Ovary (tissue), 9 donors: ENCODE measurements around the gene ADGB. TPM values are rescaled to one million over a fixed set of nuclear protein-coding genes. Genes with fewer than 3 reads are reported as not detected.
A peak's percentile ranks its signal among the peaks of the same experiment; 100 is the strongest.
"Not testable (repeated sequence)": the region's sequence is repeated elsewhere in the genome, so short reads cannot be mapped to it uniquely, and the experiment has no call there.

Experiments
- DNase-seq, 5 donors: peaks; one replicate each; pipeline ENCODE4 v3.0.0-alpha.2; 2019 to 2020
- H3K27ac ChIP-seq, 2 donors: fragments of 200-600 bp; one replicate each; pipeline versions ENCODE4 v1.5.1 to v1.8.0; 2019 to 2022
- H3K27me3 ChIP-seq: fragments of 200-600 bp; one replicate; pipeline ENCODE4 v1.8.0; 2022
- H3K36me3 ChIP-seq: fragments of 200-600 bp; sonication (generic); one replicate; pipeline ENCODE4 v1.5.1; 2019
- H3K4me1 ChIP-seq: one replicate; pipeline ENCODE4 v1.8.1; 2013; ENCODE audit warnings: mild to moderate bottlenecking, moderate library complexity; ENCODE audit not compliant: insufficient read depth
- H3K4me3 ChIP-seq: fragments of 200-600 bp; sonication (generic); one replicate; pipeline ENCODE4 v1.5.1; 2017
- H3K9me3 ChIP-seq, 2 donors: fragments of 200-600 bp in 1 of 2; sonication (generic) in 1 of 2; one replicate each; pipeline versions ENCODE4 v1.5.1 to v1.8.1; 2013 to 2019; ENCODE audit warnings: mild to moderate bottlenecking in 1 of 2, moderate library complexity in 1 of 2
- CTCF ChIP-seq, 3 donors: fragments of 450-650 bp in 2 of 3; fragments of 200-600 bp in 1 of 3; IDR thresholded peaks; one replicate each; pipeline versions ENCODE4 v1.5.1 to v1.8.0; 2016 to 2022; ENCODE audit warnings: antibody characterized with exemption in 3 of 3, mild to moderate bottlenecking in 1 of 3
- EP300 ChIP-seq: sonication (generic); formaldehyde crosslinking; IDR thresholded peaks from one replicate; pipeline ENCODE4 v1.6.1; 2017; ENCODE audit warnings: antibody characterized with exemption
- POLR2A ChIP-seq: fragments of 450-650 bp; IDR thresholded peaks from one replicate; pipeline ENCODE4 v1.6.1; 2017; ENCODE audit warnings: antibody characterized with exemption, mild to moderate bottlenecking, moderate library complexity
- WGBS, 3 donors: extraction: QIAGEN DNeasy Blood & Tissue Kit in 1 of 3; methylation state at CpG; one replicate each; pipeline versions ENCODE4 v1.1.5 to v1.1.7; 2013 to 2017; 5-methylcytosine and 5-hydroxymethylcytosine counted together
- intact Hi-C, 4 donors: fragments of 100-400 bp; cut with DNase I; formaldehyde crosslinking; loops; one replicate each; pipeline versions ENCODE4 v1.11.0 to v1.15.1; 2022 to 2023
- polyA plus RNA-seq, 2 donors: library from polyadenylated mRNA; stranded (reverse); fragments of 200-250 nt in 1 of 2; fragments of 350-450 nt in 1 of 2; fragmentation: Illumina TruSeq in 1 of 2; extraction: RNeasy Lipid Tissue Mini Kit (QIAGEN cat#74804) in 1 of 2; gene quantifications; one replicate each; pipeline ENCODE4 v1.2.3, GENCODE V29; 2013 to 2014
- total RNA-seq, 7 donors: library from RNA; depleted of rRNA in 2 of 7; stranded (reverse); fragments of >200 nt in 2 of 7; fragmentation: NEBNext Ultra II Directional in 3 of 7; extraction: Animal tissue kit (Norgen Biotek cat#: 25700) in 3 of 7; gene quantifications; one replicate each; pipeline versions ENCODE4 v1.1.0 to v1.2.4, GENCODE V29; 2016 to 2023
- donor health status: DM: no; HTN: no; CAD: no; lungs with moderate emphysema.
- donor health status: DM: no; HTN: no; CAD: no.
- donor health status: Bipolar disorder and iron deficiency.
- donor health status: DM: yes; HTN: yes; CAD: no.
- donor health status: DM: no; HTN: no; CAD: no.
- donor health status: DM: yes; HTN: yes; CAD: no.

ADGB gene
- total and polyA plus RNA-seq, 9 donors = 0.60 to 16.5 (median 0.72) TPM; not detected in 4

DNA sequence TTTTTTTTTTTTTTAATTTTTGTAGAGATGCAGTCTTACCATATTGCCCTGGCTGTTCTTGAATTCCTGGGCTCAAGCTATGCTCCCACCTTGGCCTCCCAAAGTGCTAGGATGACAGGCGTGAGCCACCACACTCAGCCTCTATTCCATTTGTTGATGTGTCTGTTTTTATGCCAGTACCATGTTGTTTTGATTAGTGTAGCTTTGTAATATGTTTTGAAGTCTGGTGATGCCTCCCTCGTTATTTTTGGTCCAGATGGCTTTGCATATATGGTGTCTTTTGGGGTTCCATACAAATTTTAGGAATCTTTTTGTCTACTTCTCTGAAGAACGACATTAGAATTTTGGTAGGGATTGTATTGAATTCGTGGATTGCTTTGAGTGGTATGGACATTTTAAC is 193.2 kb downstream of the ADGB start:
- no peak for TF ChIP-seq POLR2A
- TF ChIP-seq EP300 = no peak
- no peak for TF ChIP-seq CTCF (IDR thresholded peaks at IDR 0.05)
- H3K4me3 ChIP-seq = no peak overlapping the region
- no peak overlapping the region for H3K27ac ChIP-seq
- no peak for DNase-seq
- H3K4me1 ChIP-seq = no peaks in the 10 kb centered on the region
- intact Hi-C loops = no loop called here
- H3K36me3 ChIP-seq = no peaks in the 10 kb centered on the region
- H3K9me3 ChIP-seq = no peaks in the 10 kb centered on the region
- no peaks in the 10 kb centered on the region for H3K27me3 ChIP-seq
- WGBS, 3 donors = 66 to 77% (median 76%) methylated on average over 4 of the region's 4 CpGs

DNA sequence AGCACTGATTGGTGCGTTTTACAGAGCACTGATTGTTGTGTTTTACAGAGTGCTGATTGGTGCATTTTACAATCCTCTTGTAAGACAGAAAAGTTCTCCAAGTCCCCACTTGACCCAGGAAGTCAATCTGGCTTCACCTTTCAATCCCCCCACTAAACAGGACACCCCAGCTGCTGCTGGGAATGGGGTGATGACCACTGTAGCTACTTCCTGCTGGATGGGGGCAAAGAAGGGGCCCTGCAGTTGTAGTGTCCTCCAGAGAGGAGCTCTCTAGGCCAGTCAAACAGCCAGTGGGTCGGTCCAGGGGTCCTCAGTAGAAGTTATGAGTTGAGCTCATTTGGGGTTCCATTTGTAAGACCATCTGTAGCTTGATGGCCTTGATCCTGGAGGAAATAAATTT is 194.4 kb downstream of the ADGB start:
- H3K36me3 ChIP-seq, H3K4me3 ChIP-seq, H3K27ac ChIP-seq, DNase-seq, intact Hi-C loops, H3K27me3 ChIP-seq, H3K4me1 ChIP-seq, H3K9me3 ChIP-seq: not testable (repeated sequence)
- WGBS, 3 donors = 42 to 80% (median 64%) methylated on average over 2 of the region's 2 CpGs

DNA sequence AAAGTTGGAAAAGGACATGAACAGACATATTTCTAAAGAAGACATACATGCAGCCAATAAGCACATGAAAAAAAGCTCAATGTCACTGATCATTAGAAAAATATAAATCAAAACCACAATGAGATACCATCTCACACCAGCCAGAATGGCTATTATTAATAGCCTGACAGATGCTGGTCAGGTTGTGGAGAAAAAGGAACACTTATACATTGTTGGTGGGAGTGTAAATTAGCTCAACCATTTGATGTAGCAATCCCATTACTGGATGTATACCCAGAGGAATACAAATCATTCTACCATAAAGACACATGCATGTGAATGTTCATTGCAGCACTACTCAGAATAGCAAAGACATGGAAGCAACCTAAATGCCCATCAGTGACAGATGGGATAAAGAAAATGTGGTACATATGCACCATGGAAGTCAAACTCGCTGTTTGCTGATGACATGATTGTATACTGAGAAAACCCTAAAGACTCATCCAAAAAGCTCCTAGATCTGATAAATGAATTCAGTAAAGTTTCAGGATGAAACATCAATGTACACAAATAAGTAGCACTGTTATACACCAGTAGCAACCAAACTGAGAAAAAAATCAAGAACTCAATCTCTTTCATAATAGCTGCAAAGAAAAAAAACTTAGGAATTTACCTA is 196.8 kb downstream of the ADGB start:
- 82 to 88% (median 87%) methylated on average over 1 of the region's 1 CpG for WGBS, 3 donors
- intact Hi-C loops = no loop called here
- TF ChIP-seq POLR2A (no peak), EP300 (no peak), CTCF (IDR thresholded peaks at IDR 0.05) (no peak)

DNA sequence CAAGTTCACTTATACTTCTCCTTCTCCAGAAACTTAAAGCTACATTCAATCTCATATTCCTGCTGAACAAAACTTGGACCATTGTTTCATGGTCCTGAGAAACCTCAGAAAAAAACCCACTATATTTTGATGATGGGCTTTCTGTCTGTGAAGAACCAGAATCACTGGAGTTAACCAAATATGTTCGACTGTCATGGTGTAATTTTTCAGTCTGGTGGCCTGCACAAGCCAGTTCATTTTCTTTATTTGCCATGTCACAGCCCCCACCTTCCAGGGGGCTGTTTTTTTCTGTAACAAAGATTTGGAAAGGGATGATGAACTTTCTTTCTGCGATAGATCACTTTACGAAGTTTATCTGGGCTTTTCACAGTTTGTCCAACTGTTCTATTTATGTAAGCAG is 204.4 kb downstream of the ADGB start:
- intact Hi-C loops, H3K4me1 ChIP-seq, H3K27ac ChIP-seq, H3K4me3 ChIP-seq, H3K27me3 ChIP-seq, H3K9me3 ChIP-seq, H3K36me3 ChIP-seq, DNase-seq: not testable (repeated sequence)
- WGBS, 3 donors = 50 to 74% (median 62%) methylated on average over 3 of the region's 3 CpGs

More for the DNA sequence above, 196.8 kb downstream of the ADGB start:
- Histone ChIP-seq H3K9me3 (no peaks in the 10 kb centered on the region), H3K27ac (no peak overlapping the region), H3K27me3 (no peaks in the 10 kb centered on the region), H3K4me3 (no peak overlapping the region), H3K4me1 (no peaks in the 10 kb centered on the region), H3K36me3 (no peaks in the 10 kb centered on the region)
- no peak for DNase-seq

DNA sequence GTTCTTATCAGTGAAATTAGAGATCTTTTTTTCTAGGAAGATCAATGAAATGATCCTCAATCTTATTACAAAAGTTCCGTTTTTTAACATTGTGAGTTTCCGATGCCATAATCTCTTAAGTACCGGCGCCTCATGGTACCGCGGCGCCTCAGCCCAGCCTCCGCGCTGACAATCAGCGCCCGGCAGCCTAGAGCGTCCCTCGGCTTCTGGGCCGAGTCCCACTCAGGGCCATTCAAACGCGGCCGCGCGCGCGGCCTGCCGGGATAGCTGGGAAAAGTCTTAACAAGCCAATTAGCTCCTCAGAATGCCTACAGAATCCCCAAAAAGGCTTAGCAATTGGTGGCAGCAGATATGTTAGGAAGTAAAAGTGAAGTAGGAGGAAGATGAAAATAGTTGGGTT is 204.8 kb downstream of the ADGB start:
- intact Hi-C loops = no loop called here
- Histone ChIP-seq H3K4me3 (no peak overlapping the region), H3K36me3 (no peaks in the 10 kb centered on the region), H3K4me1 (no peaks in the 10 kb centered on the region), H3K9me3 (no peaks in the 10 kb centered on the region), H3K27me3 (no peaks in the 10 kb centered on the region), H3K27ac (no peak overlapping the region)
- 53 to 57% (median 57%) methylated on average over 22 of the region's 22 CpGs for WGBS, 3 donors
- no peak for TF ChIP-seq CTCF (IDR thresholded peaks at IDR 0.05)
- TF ChIP-seq EP300 = no peak
- no peak for TF ChIP-seq POLR2A
- peak in 3 of 5 donors; percentile 21 to 46 (median 34) for DNase-seq
